WTC11 (cell line): ENCODE measurements around the gene USP49. TPM values are rescaled to one million over a fixed set of nuclear protein-coding genes. Genes with fewer than 3 reads are reported as not detected.

Experiments used
- ATAC-seq: fragments of 200-7000 bp; cut with Tn5 transposase; 2 replicates; pipeline ENCODE4 v1.10.0; 2021; ENCODE audit warnings: mild to moderate bottlenecking, moderate library complexity
- CTCF ChIA-PET: fragments of 300-600 bp; sonication (Branson Sonifier 250); formaldehyde crosslinking; loops from one replicate; lab custom pipeline; 2021; ENCODE audit warnings: antibody characterized with exemption; lab: Charles Lee
- POLR2A ChIA-PET: fragments of 350-600 bp; sonication (Branson Sonifier 250); formaldehyde crosslinking; loops from one replicate; lab custom pipeline; 2021; ENCODE audit warnings: antibody characterized with exemption; lab: Charles Lee
- DNase-seq: peaks from one replicate; pipeline ENCODE4 v3.0.0; 2021; ENCODE audit warnings: low spot score
- H3K27ac Mint-ChIP-seq: 2 replicates; pipeline ENCODE4 v1.8.0; 2021; ENCODE audit warnings: mixed read lengths
- H3K27me3 Mint-ChIP-seq: 2 replicates; pipeline ENCODE4 v1.8.0; 2021; ENCODE audit warnings: low read depth, mild to moderate bottlenecking, moderate library complexity, mixed read lengths
- H3K36me3 Mint-ChIP-seq: 2 replicates; pipeline ENCODE4 v1.8.0; 2021; ENCODE audit warnings: mixed read lengths
- H3K4me1 Mint-ChIP-seq: 2 replicates; pipeline ENCODE4 v1.8.0; 2022; ENCODE audit warnings: mixed read lengths
- H3K4me3 Mint-ChIP-seq: 2 replicates; pipeline ENCODE4 v1.8.0; 2021; ENCODE audit warnings: mild to moderate bottlenecking, moderate library complexity, mixed read lengths
- H3K9me3 Mint-ChIP-seq: 2 replicates; pipeline ENCODE4 v1.8.0; 2021; ENCODE audit warnings: mixed read lengths
- ATF1 ChIP-seq: sonication (generic); formaldehyde crosslinking; IDR thresholded peaks from 2 replicates; pipeline ENCODE4 v1.8.1; 2023; ENCODE audit warnings: mild to moderate bottlenecking, moderate library complexity, missing genetic modification reagents
- CREB1 ChIP-seq: sonication (generic); formaldehyde crosslinking; IDR thresholded peaks from 2 replicates; pipeline ENCODE4 v1.8.0; 2023; ENCODE audit warnings: mild to moderate bottlenecking, missing genetic modification reagents
- ESRRA ChIP-seq: sonication (generic); formaldehyde crosslinking; IDR thresholded peaks from 2 replicates; pipeline ENCODE4 v1.8.1; 2022; ENCODE audit warnings: mild to moderate bottlenecking, missing genetic modification reagents, borderline replicate concordance
- GRHL2 ChIP-seq: fragments of 250-450 bp; sonication (Bioruptor Pico); IDR thresholded peaks from 2 replicates; pipeline ENCODE4 v1.8.0; 2022; ENCODE audit warnings: mild to moderate bottlenecking, moderate library complexity; ENCODE audit not compliant: insufficient replicate concordance, severe bottlenecking
- NFATC4 ChIP-seq: fragments of 250-450 bp; sonication (Bioruptor Pico); IDR thresholded peaks from 2 replicates; pipeline ENCODE4 v1.9.0; 2021; ENCODE audit warnings: mild to moderate bottlenecking
- NFE2L1 ChIP-seq: sonication (generic); formaldehyde crosslinking; IDR thresholded peaks from 2 replicates; pipeline ENCODE4 v1.8.1; 2023; ENCODE audit warnings: missing genetic modification reagents
- NFYB ChIP-seq: sonication (generic); formaldehyde crosslinking; conservative IDR thresholded peaks from 2 replicates; pipeline ENCODE4 v1.8.0; 2022; ENCODE audit warnings: low read depth, missing genetic modification reagents
- NR3C1 ChIP-seq: sonication (generic); formaldehyde crosslinking; conservative IDR thresholded peaks from 2 replicates; pipeline ENCODE4 v1.8.1; 2023; ENCODE audit warnings: low read depth, mild to moderate bottlenecking, missing genetic modification reagents
- SOX15 ChIP-seq: fragments of 250-450 bp; sonication (Bioruptor Pico); IDR thresholded peaks from 2 replicates; pipeline ENCODE4 v1.9.0; 2021; ENCODE audit warnings: mild to moderate bottlenecking
- SP1 ChIP-seq: sonication (generic); formaldehyde crosslinking; conservative IDR thresholded peaks from 2 replicates; pipeline ENCODE4 v1.8.1; 2022; ENCODE audit warnings: missing genetic modification reagents
- ZNF138 ChIP-seq: sonication (generic); formaldehyde crosslinking; conservative IDR thresholded peaks from 2 replicates; pipeline ENCODE4 v1.8.1; 2022; ENCODE audit warnings: mild to moderate bottlenecking, moderate library complexity, missing genetic modification reagents
- ZNF263 ChIP-seq: sonication (generic); formaldehyde crosslinking; IDR thresholded peaks from 2 replicates; pipeline ENCODE4 v1.8.1; 2022; ENCODE audit warnings: low read depth, mild to moderate bottlenecking, moderate library complexity, missing genetic modification reagents
- total RNA-seq: library from RNA; stranded (reverse); gene quantifications from 3 replicates; pipeline ENCODE4 v1.2.3, GENCODE V29; 2021
- TF ChIP-seq, protein P1 (sequence below): sonication (generic); formaldehyde crosslinking; IDR thresholded peaks from 2 replicates; pipeline ENCODE4 v1.8.1; 2022; ENCODE audit warnings: low read depth, mild to moderate bottlenecking, moderate library complexity, missing genetic modification reagents, borderline replicate concordance
- TF ChIP-seq, protein P2 (sequence below): sonication (generic); formaldehyde crosslinking; IDR thresholded peaks from 2 replicates; pipeline ENCODE4 v1.8.0; 2022; ENCODE audit warnings: missing genetic modification reagents
- TF ChIP-seq, protein P3 (sequence below): fragments of 250-450 bp; sonication (Bioruptor Pico); IDR thresholded peaks from 2 replicates; pipeline ENCODE4 v1.9.0; 2021; ENCODE audit warnings: mild to moderate bottlenecking, borderline replicate concordance
- TF ChIP-seq, protein P4 (sequence below): fragments of 250-450 bp; sonication (Bioruptor Pico); IDR thresholded peaks from 2 replicates; pipeline ENCODE4 v1.9.0; 2021; ENCODE audit warnings: moderate library complexity, mild to moderate bottlenecking, inconsistent platforms, borderline replicate concordance
- TF ChIP-seq, protein P5 (sequence below): fragments of 250-450 bp; sonication (Bioruptor Pico); conservative IDR thresholded peaks from 2 replicates; pipeline ENCODE4 v1.9.0; 2021; ENCODE audit warnings: mild to moderate bottlenecking
- TF ChIP-seq, protein P6 (sequence below): fragments of 200-600 bp; IDR thresholded peaks from 2 replicates; pipeline ENCODE4 v1.8.0; 2022; ENCODE audit warnings: antibody characterized with exemption
- TF ChIP-seq, protein P7 (sequence below): fragments of 250-450 bp; sonication (Bioruptor Pico); IDR thresholded peaks from 2 replicates; pipeline ENCODE4 v1.9.0; 2021; ENCODE audit warnings: mild to moderate bottlenecking

The USP49 gene
- total RNA-seq, 1 experiment from 2014 or later: 18.4 TPM

DNA sequence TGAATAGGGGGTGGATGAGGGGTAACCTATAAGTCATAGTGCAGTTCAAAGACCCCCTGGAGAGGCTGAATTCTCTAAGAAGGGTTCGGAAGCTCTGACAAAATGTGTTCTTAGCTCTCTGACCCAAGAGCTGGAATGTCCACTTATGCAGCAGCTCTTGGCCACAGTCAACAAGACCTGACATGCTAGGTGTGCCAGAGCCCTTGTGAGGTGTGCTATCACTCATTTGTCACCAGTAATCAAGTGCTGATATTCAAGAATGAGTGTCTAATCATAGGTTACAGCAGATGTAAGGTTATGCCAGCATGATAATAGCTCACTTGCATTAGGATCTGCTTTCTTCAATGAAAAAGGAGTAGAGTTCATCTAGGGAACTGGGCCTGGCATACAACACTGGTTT is 79.6 kb downstream of the USP49 start:
- DNase-seq: no peak
- ATAC-seq: no peak
- CTCF ChIA-PET: interaction anchor here (1.0 to 1.3 kb wide), 2 partner anchors 28 to 228 kb away, joined by 3 read pairs; partner anchors contain the start of gene TOMM6
- H3K9me3 Mint-ChIP-seq: no peaks in the 10 kb centered on the region
- TF ChIP-seq, protein P1, sequence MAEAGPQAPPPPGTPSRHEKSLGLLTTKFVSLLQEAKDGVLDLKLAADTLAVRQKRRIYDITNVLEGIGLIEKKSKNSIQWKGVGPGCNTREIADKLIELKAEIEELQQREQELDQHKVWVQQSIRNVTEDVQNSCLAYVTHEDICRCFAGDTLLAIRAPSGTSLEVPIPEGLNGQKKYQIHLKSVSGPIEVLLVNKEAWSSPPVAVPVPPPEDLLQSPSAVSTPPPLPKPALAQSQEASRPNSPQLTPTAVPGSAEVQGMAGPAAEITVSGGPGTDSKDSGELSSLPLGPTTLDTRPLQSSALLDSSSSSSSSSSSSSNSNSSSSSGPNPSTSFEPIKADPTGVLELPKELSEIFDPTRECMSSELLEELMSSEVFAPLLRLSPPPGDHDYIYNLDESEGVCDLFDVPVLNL (CRISPR knock-in tag): no peak
- TF ChIP-seq, protein P2, sequence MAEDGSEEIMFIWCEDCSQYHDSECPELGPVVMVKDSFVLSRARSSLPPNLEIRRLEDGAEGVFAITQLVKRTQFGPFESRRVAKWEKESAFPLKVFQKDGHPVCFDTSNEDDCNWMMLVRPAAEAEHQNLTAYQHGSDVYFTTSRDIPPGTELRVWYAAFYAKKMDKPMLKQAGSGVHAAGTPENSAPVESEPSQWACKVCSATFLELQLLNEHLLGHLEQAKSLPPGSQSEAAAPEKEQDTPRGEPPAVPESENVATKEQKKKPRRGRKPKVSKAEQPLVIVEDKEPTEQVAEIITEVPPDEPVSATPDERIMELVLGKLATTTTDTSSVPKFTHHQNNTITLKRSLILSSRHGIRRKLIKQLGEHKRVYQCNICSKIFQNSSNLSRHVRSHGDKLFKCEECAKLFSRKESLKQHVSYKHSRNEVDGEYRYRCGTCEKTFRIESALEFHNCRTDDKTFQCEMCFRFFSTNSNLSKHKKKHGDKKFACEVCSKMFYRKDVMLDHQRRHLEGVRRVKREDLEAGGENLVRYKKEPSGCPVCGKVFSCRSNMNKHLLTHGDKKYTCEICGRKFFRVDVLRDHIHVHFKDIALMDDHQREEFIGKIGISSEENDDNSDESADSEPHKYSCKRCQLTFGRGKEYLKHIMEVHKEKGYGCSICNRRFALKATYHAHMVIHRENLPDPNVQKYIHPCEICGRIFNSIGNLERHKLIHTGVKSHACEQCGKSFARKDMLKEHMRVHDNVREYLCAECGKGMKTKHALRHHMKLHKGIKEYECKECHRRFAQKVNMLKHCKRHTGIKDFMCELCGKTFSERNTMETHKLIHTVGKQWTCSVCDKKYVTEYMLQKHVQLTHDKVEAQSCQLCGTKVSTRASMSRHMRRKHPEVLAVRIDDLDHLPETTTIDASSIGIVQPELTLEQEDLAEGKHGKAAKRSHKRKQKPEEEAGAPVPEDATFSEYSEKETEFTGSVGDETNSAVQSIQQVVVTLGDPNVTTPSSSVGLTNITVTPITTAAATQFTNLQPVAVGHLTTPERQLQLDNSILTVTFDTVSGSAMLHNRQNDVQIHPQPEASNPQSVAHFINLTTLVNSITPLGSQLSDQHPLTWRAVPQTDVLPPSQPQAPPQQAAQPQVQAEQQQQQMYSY (CRISPR knock-in tag): no peak
- TF ChIP-seq NFE2L1 (CRISPR knock-in tag) (no peak), SOX15 (CRISPR knock-in tag) (no peak), ZNF263 (CRISPR knock-in tag) (no peak), ESRRA (no peak), NFYB (CRISPR knock-in tag) (no peak), CREB1 (CRISPR knock-in tag) (no peak), GRHL2 (CRISPR knock-in tag) (no peak)
- TF ChIP-seq, all 79 proteins: peak for 0
- Mint-ChIP-seq H3K36me3 (no peaks in the 10 kb centered on the region), H3K27me3 (no peaks in the 10 kb centered on the region), H3K4me1 (no peaks in the 10 kb centered on the region), H3K4me3 (no peak overlapping the region), H3K27ac (no peak overlapping the region)
- POLR2A ChIA-PET: no interaction called here

DNA sequence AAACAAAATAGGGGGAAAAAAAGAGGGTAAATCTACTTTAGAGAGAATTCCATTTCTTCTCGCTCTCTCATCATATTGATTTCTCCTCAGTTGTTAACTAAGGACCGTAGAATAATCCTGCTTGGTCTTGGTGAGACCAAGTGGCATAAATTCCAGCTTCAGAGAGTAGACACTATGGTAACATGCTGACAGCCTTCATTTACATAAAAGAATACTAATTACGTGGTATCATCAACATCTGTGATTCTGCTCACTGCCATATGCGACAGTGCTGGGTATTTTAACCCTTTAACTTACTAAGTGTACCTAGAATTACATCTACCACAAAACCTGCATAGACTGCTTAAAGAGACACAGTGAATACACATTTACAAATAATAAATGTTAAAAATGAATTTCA is 80.5 kb downstream of the USP49 start:
- no peak for ATAC-seq
- Mint-ChIP-seq H3K36me3 (no peaks in the 10 kb centered on the region), H3K27me3 (no peaks in the 10 kb centered on the region), H3K27ac (no peak overlapping the region), H3K4me1 (no peaks in the 10 kb centered on the region), H3K4me3 (no peak overlapping the region), H3K9me3 (no peaks in the 10 kb centered on the region)
- ChIA-PET POLR2A (no interaction called here), CTCF (interaction anchor here (1.0 kb wide), 1 partner anchor 28 kb away, joined by 4 read pairs; no protein-coding TSS in a partner anchor)
- DNase-seq: no peak
- TF ChIP-seq SP1 (no peak), NR3C1 (CRISPR knock-in tag) (no peak), ZNF138 (CRISPR knock-in tag) (no peak), NFYB (CRISPR knock-in tag) (no peak), ATF1 (CRISPR knock-in tag) (no peak), NFATC4 (no peak)
- TF ChIP-seq, protein P3, sequence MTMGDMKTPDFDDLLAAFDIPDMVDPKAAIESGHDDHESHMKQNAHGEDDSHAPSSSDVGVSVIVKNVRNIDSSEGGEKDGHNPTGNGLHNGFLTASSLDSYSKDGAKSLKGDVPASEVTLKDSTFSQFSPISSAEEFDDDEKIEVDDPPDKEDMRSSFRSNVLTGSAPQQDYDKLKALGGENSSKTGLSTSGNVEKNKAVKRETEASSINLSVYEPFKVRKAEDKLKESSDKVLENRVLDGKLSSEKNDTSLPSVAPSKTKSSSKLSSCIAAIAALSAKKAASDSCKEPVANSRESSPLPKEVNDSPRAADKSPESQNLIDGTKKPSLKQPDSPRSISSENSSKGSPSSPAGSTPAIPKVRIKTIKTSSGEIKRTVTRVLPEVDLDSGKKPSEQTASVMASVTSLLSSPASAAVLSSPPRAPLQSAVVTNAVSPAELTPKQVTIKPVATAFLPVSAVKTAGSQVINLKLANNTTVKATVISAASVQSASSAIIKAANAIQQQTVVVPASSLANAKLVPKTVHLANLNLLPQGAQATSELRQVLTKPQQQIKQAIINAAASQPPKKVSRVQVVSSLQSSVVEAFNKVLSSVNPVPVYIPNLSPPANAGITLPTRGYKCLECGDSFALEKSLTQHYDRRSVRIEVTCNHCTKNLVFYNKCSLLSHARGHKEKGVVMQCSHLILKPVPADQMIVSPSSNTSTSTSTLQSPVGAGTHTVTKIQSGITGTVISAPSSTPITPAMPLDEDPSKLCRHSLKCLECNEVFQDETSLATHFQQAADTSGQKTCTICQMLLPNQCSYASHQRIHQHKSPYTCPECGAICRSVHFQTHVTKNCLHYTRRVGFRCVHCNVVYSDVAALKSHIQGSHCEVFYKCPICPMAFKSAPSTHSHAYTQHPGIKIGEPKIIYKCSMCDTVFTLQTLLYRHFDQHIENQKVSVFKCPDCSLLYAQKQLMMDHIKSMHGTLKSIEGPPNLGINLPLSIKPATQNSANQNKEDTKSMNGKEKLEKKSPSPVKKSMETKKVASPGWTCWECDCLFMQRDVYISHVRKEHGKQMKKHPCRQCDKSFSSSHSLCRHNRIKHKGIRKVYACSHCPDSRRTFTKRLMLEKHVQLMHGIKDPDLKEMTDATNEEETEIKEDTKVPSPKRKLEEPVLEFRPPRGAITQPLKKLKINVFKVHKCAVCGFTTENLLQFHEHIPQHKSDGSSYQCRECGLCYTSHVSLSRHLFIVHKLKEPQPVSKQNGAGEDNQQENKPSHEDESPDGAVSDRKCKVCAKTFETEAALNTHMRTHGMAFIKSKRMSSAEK (CRISPR knock-in tag): no peak
- TF ChIP-seq, protein P4, sequence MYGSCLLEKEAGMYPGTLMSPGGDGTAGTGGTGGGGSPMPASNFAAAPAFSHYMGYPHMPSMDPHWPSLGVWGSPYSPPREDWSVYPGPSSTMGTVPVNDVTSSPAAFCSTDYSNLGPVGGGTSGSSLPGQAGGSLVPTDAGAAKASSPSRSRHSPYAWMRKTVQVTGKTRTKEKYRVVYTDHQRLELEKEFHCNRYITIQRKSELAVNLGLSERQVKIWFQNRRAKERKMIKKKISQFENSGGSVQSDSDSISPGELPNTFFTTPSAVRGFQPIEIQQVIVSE (CRISPR knock-in tag): no peak
- TF ChIP-seq, protein P5, sequence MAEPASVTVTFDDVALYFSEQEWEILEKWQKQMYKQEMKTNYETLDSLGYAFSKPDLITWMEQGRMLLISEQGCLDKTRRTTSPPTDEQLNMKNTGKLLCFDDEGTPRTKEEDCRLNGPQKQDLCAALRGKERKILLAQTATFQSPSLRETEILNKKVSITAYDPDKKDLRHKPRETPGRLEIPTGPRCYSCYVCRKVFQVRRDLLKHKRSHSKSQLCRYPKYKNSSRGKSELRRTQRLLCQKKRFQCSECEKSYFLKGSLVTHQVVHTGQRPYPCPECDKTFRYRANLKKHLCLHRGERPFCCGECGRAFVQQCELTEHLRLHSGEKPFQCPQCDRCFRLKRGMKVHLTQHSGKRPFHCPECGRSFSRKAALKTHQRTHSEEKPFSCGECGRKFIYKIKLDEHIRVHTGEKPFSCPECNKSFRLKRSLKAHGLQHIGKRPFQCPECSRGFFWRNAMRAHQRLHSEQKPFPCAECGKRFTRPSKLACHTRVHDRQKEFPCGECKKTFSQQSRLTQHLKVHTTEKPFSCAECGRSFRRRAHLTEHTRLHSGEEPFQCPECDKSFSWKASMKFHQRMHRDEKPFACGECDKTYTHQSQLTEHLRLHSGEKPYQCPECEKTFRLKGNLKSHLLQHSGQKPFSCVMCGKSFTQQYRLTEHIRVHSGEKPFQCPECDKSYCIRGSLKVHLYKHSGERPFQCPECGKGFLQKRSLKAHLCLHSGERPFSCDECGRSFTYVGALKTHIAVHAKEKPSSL (CRISPR knock-in tag): no peak
- TF ChIP-seq, protein P6, sequence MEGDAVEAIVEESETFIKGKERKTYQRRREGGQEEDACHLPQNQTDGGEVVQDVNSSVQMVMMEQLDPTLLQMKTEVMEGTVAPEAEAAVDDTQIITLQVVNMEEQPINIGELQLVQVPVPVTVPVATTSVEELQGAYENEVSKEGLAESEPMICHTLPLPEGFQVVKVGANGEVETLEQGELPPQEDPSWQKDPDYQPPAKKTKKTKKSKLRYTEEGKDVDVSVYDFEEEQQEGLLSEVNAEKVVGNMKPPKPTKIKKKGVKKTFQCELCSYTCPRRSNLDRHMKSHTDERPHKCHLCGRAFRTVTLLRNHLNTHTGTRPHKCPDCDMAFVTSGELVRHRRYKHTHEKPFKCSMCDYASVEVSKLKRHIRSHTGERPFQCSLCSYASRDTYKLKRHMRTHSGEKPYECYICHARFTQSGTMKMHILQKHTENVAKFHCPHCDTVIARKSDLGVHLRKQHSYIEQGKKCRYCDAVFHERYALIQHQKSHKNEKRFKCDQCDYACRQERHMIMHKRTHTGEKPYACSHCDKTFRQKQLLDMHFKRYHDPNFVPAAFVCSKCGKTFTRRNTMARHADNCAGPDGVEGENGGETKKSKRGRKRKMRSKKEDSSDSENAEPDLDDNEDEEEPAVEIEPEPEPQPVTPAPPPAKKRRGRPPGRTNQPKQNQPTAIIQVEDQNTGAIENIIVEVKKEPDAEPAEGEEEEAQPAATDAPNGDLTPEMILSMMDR: no peak
- TF ChIP-seq, protein P7, sequence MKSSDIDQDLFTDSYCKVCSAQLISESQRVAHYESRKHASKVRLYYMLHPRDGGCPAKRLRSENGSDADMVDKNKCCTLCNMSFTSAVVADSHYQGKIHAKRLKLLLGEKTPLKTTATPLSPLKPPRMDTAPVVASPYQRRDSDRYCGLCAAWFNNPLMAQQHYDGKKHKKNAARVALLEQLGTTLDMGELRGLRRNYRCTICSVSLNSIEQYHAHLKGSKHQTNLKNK (CRISPR knock-in tag): no peak
